ENCODE results near the gene GSG1L.
"Not testable (repeated sequence)": the region's sequence is repeated elsewhere in the genome, so short reads cannot be mapped to it uniquely, and the experiment has no call there.

The GSG1L gene

GRCh38 chr16:27945233-27945973, 118.1 kb downstream of the GSG1L start:
- no peak for DNase-seq (ENCODE audit: low spot score)

GRCh38 chr16:27943766-27944165, 119.7 kb downstream of the GSG1L start:
- no peak for DNase-seq (ENCODE audit: low spot score)

DNA sequence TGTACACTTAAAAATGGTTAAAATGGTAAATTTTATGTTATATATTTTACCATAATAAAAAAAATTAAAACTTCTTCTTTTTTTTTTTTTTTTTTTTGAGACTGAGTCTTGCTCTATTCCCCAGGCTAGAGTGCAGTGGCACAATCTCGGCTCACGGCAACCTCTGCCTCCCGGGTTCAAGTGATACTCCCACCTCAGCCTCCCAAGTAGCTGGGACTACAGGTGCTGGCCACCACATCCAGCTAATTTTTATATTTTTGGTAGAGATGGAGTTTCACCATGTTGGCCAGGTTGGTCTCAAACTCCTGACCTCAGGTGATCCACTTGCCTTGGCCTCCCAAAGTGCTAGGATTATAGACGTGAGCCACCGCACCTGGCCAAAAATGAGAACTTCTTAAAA, 121.4 kb downstream of the GSG1L start:
- DNase-seq (ENCODE audit: low spot score): not testable (repeated sequence)

DNA sequence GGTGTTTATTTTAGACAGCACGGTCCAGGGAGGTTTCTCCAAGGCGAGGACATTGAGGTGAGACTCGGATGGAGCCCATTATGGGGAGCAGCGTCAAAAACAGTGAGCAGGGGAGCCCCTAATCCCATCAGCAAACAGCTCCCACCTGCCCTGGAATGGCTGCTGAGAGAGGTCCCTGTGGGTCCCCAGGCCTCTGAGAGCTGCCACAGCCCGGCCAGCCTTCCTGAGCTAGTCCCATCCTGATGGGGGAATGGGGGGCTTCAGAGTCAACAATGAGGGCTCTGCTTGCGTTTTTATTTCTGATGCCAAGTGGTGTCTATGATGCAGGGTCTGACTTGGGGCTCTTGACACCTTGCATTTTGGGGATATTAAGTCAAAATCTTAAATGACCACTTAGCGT, 128.4 kb downstream of the GSG1L start:
- no peak for DNase-seq (ENCODE audit: low spot score)

- no peak for DNase-seq (ENCODE audit: low spot score)
These were observed 130.9 kb downstream of the GSG1L start for GRCh38 chr16:27932542-27933135.

DNA sequence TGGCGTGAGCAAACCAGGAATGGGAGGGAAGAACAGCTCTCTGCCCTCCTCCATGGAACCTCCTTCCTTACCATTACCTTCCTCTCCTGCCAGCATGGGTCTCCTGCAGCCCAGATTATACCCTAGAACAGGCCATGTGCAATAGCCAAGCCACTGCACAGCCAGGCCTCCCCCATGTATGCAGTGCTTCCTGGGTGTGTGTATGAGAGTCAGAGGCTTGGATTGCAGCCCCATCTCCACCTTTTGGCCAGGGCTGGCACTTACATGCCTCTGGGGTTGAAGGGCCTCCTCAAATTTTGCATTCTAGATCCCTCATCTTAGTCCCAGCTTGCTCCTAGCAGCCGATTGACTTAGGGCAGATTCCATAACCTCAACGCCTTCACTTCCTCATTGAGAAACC, 133.7 kb downstream of the GSG1L start:
- DNase-seq (ENCODE audit: low spot score): no peak

GRCh38 chr16:27928542-27928941, 135.0 kb downstream of the GSG1L start:
- DNase-seq (ENCODE audit: low spot score): no peak

- DNase-seq (ENCODE audit: low spot score): no peak
These were observed 136.1 kb downstream of the GSG1L start for GRCh38 chr16:27927266-27927901.

GRCh38 chr16:27925612-27926011, 137.9 kb downstream of the GSG1L start:
- no peak for DNase-seq (ENCODE audit: low spot score)

- no peak for DNase-seq (ENCODE audit: low spot score)
These were observed 138.9 kb downstream of the GSG1L start for GRCh38 chr16:27924411-27925118.

DNA sequence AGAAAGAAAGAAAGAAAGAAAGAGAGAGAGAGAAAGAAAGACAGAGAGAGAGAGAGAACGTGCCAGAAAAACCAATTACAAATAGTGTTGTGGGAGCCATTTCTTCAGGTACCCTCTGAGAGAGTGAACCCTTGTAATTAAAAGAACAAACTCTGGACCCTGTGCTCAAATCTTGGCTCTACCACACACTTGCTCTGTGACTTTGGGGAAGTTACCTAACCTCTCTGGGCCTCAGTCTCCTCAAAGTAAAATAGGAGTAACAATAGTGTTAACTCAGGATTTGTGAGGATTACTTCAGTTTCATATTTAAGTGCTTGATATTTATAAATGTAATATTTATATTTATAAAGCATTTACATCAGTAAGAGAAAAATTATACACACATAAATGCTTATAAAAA, 139.8 kb downstream of the GSG1L start:
- no peak for DNase-seq (ENCODE audit: low spot score)

GRCh38 chr16:27922433-27922832, 141.1 kb downstream of the GSG1L start:
- no peak for DNase-seq (ENCODE audit: low spot score)

- no peak for DNase-seq (ENCODE audit: low spot score)
These were observed 142.4 kb downstream of the GSG1L start for GRCh38 chr16:27921134-27921533.

- no peak for DNase-seq (ENCODE audit: low spot score)
These were observed 143.1 kb downstream of the GSG1L start for GRCh38 chr16:27920391-27920891.

DNA sequence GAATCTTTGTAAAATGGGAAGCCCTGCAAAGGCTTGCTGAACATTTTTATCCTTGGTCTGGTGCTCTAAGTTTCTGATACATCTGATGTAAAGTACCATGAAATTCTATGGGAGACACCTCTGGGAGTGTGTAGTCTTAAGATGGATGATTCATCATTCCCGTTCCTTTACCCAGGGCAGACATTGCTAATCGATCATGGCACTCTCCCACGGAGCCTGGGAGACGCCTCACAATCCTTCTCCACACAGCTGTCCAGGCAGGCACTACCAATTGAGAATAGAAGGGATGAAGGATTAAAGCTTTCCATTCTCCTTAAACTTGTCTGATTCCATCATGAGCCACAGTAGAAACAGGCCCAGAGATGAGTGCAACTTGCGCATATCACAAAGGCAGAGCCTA, 144.8 kb downstream of the GSG1L start:
- no peak for DNase-seq (ENCODE audit: low spot score)

DNA sequence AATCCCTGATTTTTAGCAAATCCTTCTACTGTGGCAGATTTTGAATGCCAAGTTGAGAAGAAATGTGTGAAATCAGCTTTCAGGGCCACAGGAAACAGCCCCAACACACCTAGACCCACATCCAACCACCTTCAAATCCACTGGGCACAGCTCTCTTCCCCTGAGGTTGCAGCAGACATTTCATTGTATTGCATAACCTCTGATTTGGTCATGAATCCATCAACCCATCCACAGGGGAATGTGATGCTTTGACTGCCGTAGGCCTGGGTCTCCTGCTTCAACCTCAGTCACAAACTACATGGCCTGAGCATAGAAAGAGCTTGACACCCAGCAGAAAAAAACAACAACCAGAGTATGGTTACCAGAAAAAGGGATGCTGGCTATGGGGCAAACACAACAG, 145.6 kb downstream of the GSG1L start:
- no peak for DNase-seq (ENCODE audit: low spot score)

DNA sequence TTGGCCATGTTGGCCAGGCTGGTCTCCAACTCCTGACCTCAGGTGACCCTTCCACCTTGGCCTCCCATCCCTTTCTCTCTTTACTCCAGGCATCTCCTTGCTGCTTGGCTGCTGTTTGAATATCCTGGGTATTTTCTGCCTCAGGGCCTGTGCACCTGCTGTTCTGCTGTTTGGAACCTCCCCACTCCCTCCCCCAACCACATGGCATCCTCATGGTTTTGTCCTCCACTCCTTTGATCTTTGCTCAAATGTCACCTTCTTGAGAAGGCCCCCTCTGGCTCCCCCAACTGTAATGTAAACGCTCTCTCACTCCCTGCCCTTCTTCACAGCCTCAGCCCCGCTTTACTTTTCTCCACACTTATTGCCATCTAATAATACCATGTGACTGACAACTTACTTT, 152.0 kb downstream of the GSG1L start:
- DNase-seq (ENCODE audit: low spot score): no peak

GRCh38 chr16:27907457-27907972, 156.0 kb downstream of the GSG1L start:
- DNase-seq (ENCODE audit: low spot score): no peak

DNA sequence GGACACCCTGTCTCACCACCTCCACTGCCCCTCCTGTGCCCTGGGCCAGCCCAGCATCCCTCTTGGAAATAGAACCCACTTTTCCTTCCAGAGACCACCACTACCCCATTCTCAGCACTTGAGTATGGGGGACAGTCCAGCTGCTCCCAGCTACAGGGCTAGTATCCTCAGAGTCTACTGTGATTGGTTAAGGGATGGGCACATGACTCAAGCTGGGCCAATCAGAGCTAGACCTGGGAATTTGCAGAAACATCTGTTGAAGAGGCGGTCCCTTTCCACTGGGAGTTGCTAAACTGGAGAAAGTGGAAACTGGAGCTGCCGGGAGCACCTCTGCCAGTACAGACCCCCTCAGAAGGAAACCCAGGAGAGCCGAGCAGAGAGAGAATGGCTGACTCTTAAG, 156.6 kb downstream of the GSG1L start:
- no peak for DNase-seq (ENCODE audit: low spot score)

DNA sequence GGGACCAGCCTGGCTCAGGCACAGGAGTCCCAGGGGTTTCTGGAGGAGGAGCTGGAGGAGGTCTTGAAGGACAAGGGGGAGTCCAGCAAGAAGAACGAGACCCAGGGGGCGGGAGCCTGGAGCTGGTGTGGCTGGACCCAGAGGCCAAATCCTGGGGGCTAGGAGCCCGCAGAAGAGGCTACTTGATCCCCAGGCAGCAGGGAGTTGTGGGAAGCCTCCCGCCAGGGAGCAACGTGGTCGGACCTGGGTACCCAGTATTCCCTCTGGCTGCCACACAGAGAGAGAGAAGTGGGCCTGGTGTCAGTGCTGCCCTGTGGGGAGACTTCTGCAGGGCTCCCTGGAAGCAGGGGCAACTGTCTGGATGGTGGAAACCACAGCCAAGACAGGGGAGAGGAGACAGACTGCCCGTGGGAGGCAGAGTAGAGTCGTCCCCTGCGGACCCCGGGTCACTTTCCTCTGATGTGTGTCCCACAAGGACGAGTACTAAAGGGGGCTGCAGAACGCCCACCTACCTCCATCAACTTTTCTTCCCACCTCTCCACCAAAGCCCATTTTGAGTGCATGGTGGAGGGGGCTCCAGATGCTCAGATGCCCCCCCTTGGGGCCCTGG, 160.4 kb downstream of the GSG1L start:
- no peak for DNase-seq (ENCODE audit: low spot score)

DNA sequence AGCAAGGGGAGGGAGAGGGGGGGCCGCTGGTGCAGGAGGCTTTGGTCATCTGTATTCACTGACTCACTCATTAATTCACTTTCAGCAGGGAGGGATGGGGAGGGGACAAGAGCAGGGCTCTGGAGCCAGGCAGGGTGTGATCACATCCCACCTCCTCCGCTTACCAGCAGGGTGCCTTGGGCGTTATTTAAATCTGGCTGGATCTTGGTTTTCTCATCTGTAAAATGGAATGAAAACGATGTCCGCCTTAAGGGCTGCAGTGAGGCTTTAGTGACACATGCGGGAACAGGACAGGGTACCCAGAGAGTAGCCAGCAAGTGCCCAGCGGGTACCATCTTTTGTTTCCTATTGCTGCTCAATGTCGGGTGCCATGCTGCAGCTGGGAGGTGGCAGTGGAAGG, 161.0 kb downstream of the GSG1L start:
- DNase-seq (ENCODE audit: low spot score): no peak

GRCh38 chr16:27901956-27902355, 161.6 kb downstream of the GSG1L start:
- no peak for DNase-seq (ENCODE audit: low spot score)

Measured in hematopoietic multipotent progenitor cell treated with erythropoietin and hydrocortisone succinate and interleukin-3 and kit ligand, for 15 days (in vitro differentiated cells).